ENCODE measurements around the gene VASN. TPM values are rescaled to one million over a fixed set of nuclear protein-coding genes. Genes with fewer than 3 reads are reported as not detected.

The VASN gene
- total RNA-seq, 1 experiment from 2014 or later = 18.1 TPM

- DNase-seq = no peak
- intact Hi-C loops (cut with micrococcal nuclease; ENCODE audit: unreplicated experiment) = no loop called here
- Mint-ChIP-seq H3K4me1 (ENCODE audit: low read depth, unreplicated experiment) (peaks cover 24% of the 10 kb centered on the region), H3K9me3 (ENCODE audit: low read depth, unreplicated experiment) (no peaks in the 10 kb centered on the region), H3K27me3 (ENCODE audit: unreplicated experiment) (no peaks in the 10 kb centered on the region), H3K4me3 (ENCODE audit: low read depth, unreplicated experiment) (no peak overlapping the region), H3K27ac (ENCODE audit: unreplicated experiment) (no peak overlapping the region), H3K36me3 (ENCODE audit: insufficient read depth, unreplicated experiment) (peaks cover 78% of the 10 kb centered on the region)
- CTCF ChIA-PET = no interaction called here
- no peak for TF ChIP-seq CTCF (IDR thresholded peaks at IDR 0.05; ENCODE audit: unreplicated experiment)
- BruUV-seq (replicated peaks) = no TSS peak
Observed at GRCh38 chr16:4428500-4428899, 56.9 kb downstream of the VASN start.

- Mint-ChIP-seq H3K27ac (ENCODE audit: unreplicated experiment) (no peak overlapping the region), H3K36me3 (ENCODE audit: insufficient read depth, unreplicated experiment) (peaks cover 88% of the 10 kb centered on the region), H3K4me1 (ENCODE audit: low read depth, unreplicated experiment) (peaks cover 20% of the 10 kb centered on the region), H3K4me3 (ENCODE audit: low read depth, unreplicated experiment) (no peak overlapping the region), H3K9me3 (ENCODE audit: low read depth, unreplicated experiment) (no peaks in the 10 kb centered on the region), H3K27me3 (ENCODE audit: unreplicated experiment) (no peaks in the 10 kb centered on the region)
- CTCF ChIA-PET = no interaction called here
- intact Hi-C loops (cut with micrococcal nuclease; ENCODE audit: unreplicated experiment) = no loop called here
- DNase-seq = no peak
- TF ChIP-seq CTCF (IDR thresholded peaks at IDR 0.05; ENCODE audit: unreplicated experiment) = no peak
- BruUV-seq (replicated peaks) = no TSS peak
Observed at GRCh38 chr16:4431023-4431422, 59.4 kb downstream of the VASN start.

Other genes starting within 250 kb of the VASN start
- 0.12 TPM in 1 of 2 replicates, not detected in the other for gene SRL, start 129.8 kb upstream of the VASN start, total RNA-seq (2022)
- gene TFAP4, start 98.8 kb upstream of the VASN start, total RNA-seq (2022) = 31.4 and 31.9 TPM in 2 replicates
- gene GLIS2, start 55.8 kb upstream of the VASN start, total RNA-seq (2022) = 22.1 and 24.5 TPM in 2 replicates
- 72.7 and 85.3 TPM in 2 replicates for gene PAM16, start 20.5 kb upstream of the VASN start, total RNA-seq (2022)
- 49.7 and 51.0 TPM in 2 replicates for gene CORO7, start 44.7 kb downstream of the VASN start, total RNA-seq (2022)
- gene DNAJA3, start 54.0 kb downstream of the VASN start, total RNA-seq (2022) = 93.1 and 99.2 TPM in 2 replicates
- 101 and 118 TPM in 2 replicates for gene NMRAL1, start 102.8 kb downstream of the VASN start, total RNA-seq (2022)
- gene HMOX2, start 104.5 kb downstream of the VASN start, total RNA-seq (2022) = 79.2 and 103 TPM in 2 replicates
- gene CDIP1, start 166.9 kb downstream of the VASN start, total RNA-seq (2022) = 6.2 and 7.9 TPM in 2 replicates
- gene C16orf96, start 184.5 kb downstream of the VASN start, total RNA-seq (2022) = not detected in 2 replicates
- gene UBALD1, start 243.0 kb downstream of the VASN start, total RNA-seq (2022) = 54.4 and 55.6 TPM in 2 replicates

Data from Calu3 (cell line).